ENCODE measurements around the gene NOL4L.

GRCh38 chr20:32449890-32450401, 135.2 kb downstream of the NOL4L start:
- no peak for TF ChIP-seq CTCF (IDR thresholded peaks at IDR 0.05)
- no peak for TF ChIP-seq EZH2phosphoT487 (IDR thresholded peaks at IDR 0.05)

Measured in neural progenitor cell (in vitro differentiated cells).